Liver (tissue), 3 donors: ENCODE data around the gene DSPP.

Source experiments
- EGR1 ChIP-seq, 2 donors: IDR thresholded peaks; 2 replicates each; pipeline ENCODE4 v1.6.1; 2016 to 2018; ENCODE audit warnings: antibody characterized with exemption in 2 of 2, low read depth in 2 of 2
- FOXA1 ChIP-seq: IDR thresholded peaks from 2 replicates; pipeline ENCODE4 v1.6.1; 2016; ENCODE audit warnings: antibody characterized with exemption
- JUND ChIP-seq, 2 donors: IDR thresholded peaks; 2 replicates each; pipeline ENCODE4 v1.6.1; 2016; ENCODE audit warnings: antibody characterized with exemption in 2 of 2
- MAX ChIP-seq: IDR thresholded peaks from 2 replicates; pipeline ENCODE4 v1.6.1; 2016; ENCODE audit warnings: antibody characterized with exemption
- RAD21 ChIP-seq, 2 donors: IDR thresholded peaks; 2 replicates each; pipeline ENCODE4 v1.6.1; 2016; ENCODE audit warnings: antibody characterized with exemption in 2 of 2, mild to moderate bottlenecking in 2 of 2
- REST ChIP-seq: IDR thresholded peaks from 2 replicates; pipeline ENCODE4 v1.6.1; 2016; ENCODE audit warnings: antibody characterized with exemption, mild to moderate bottlenecking
- RXRA ChIP-seq, 2 donors: IDR thresholded peaks; 2 replicates each; pipeline ENCODE4 v1.6.1; 2017 to 2018; ENCODE audit warnings: antibody characterized with exemption in 2 of 2, mild to moderate bottlenecking in 1 of 2
- SP1 ChIP-seq: IDR thresholded peaks from 2 replicates; pipeline ENCODE4 v1.6.1; 2018; ENCODE audit warnings: antibody characterized with exemption, mild to moderate bottlenecking
- TAF1 ChIP-seq: conservative IDR thresholded peaks from 2 replicates; pipeline ENCODE4 v1.6.1; 2016; ENCODE audit warnings: antibody characterized with exemption, mild to moderate bottlenecking
- YY1 ChIP-seq: IDR thresholded peaks from 2 replicates; pipeline ENCODE4 v1.6.1; 2016; ENCODE audit warnings: antibody characterized with exemption, mild to moderate bottlenecking
- TF ChIP-seq, protein P1 (sequence below): fragments of 150-350 bp; IDR thresholded peaks from 2 replicates; pipeline ENCODE4 v1.5.1; 2017; ENCODE audit warnings: improper control_type of control experiment, low read depth, low read length; ENCODE audit not compliant: missing input control
- TF ChIP-seq, protein P2 (sequence below): IDR thresholded peaks from 2 replicates; pipeline ENCODE4 v1.6.1; 2016; ENCODE audit warnings: antibody characterized with exemption
- donor health status: healthy.
- donor health status: healthy.

GRCh38 chr4:87651941-87652340, 43.6 kb downstream of the DSPP start:
- TF ChIP-seq, protein P1, sequence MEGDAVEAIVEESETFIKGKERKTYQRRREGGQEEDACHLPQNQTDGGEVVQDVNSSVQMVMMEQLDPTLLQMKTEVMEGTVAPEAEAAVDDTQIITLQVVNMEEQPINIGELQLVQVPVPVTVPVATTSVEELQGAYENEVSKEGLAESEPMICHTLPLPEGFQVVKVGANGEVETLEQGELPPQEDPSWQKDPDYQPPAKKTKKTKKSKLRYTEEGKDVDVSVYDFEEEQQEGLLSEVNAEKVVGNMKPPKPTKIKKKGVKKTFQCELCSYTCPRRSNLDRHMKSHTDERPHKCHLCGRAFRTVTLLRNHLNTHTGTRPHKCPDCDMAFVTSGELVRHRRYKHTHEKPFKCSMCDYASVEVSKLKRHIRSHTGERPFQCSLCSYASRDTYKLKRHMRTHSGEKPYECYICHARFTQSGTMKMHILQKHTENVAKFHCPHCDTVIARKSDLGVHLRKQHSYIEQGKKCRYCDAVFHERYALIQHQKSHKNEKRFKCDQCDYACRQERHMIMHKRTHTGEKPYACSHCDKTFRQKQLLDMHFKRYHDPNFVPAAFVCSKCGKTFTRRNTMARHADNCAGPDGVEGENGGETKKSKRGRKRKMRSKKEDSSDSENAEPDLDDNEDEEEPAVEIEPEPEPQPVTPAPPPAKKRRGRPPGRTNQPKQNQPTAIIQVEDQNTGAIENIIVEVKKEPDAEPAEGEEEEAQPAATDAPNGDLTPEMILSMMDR: no peak
- TF ChIP-seq MAX (no peak), TAF1 (no peak), JUND (IDR thresholded peaks at IDR 0.05) (no peak), SP1 (no peak), RAD21 (IDR thresholded peaks at IDR 0.05) (no peak), YY1 (no peak), RXRA (IDR thresholded peaks at IDR 0.05) (no peak), REST (no peak), EGR1 (IDR thresholded peaks at IDR 0.05; ENCODE audit: low read depth in 2 of 2) (no peak), FOXA1 (no peak)
- TF ChIP-seq, protein P2, sequence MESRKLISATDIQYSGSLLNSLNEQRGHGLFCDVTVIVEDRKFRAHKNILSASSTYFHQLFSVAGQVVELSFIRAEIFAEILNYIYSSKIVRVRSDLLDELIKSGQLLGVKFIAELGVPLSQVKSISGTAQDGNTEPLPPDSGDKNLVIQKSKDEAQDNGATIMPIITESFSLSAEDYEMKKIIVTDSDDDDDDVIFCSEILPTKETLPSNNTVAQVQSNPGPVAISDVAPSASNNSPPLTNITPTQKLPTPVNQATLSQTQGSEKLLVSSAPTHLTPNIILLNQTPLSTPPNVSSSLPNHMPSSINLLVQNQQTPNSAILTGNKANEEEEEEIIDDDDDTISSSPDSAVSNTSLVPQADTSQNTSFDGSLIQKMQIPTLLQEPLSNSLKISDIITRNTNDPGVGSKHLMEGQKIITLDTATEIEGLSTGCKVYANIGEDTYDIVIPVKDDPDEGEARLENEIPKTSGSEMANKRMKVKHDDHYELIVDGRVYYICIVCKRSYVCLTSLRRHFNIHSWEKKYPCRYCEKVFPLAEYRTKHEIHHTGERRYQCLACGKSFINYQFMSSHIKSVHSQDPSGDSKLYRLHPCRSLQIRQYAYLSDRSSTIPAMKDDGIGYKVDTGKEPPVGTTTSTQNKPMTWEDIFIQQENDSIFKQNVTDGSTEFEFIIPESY: no peak
